Karpas-422 (cell line): ENCODE data around the gene ABCC12. TPM values are rescaled to one million over a fixed set of nuclear protein-coding genes. Genes with fewer than 3 reads are reported as not detected.

Experiments used
- DNase-seq: peaks from one replicate; pipeline ENCODE4 v3.0.0-alpha.2; 2015
- H2AFZ ChIP-seq: fragments of 200-600 bp; sonication (generic); 2 replicates; pipeline ENCODE4 v1.6.1; 2014; ENCODE audit warnings: antibody characterized with exemption, low read length, mixed read lengths
- H3K27ac ChIP-seq: fragments of 200-600 bp; sonication (generic); 2 replicates; pipeline ENCODE4 v1.5.1; 2014; ENCODE audit warnings: mild to moderate bottlenecking, low read length, moderate library complexity
- H3K27me3 ChIP-seq: fragments of 200-600 bp; sonication (generic); 2 replicates; pipeline ENCODE4 v1.6.1; 2014; ENCODE audit warnings: low read length, mixed read lengths
- H3K36me3 ChIP-seq: fragments of 200-600 bp; sonication (generic); 2 replicates; pipeline ENCODE4 v1.6.1; 2014; ENCODE audit warnings: low read length, mixed read lengths; ENCODE audit not compliant: insufficient read depth
- H3K4me1 ChIP-seq: fragments of 200-600 bp; sonication (generic); 2 replicates; pipeline ENCODE4 v1.6.1; 2014; ENCODE audit warnings: mild to moderate bottlenecking, low read length, mixed read lengths
- H3K4me2 ChIP-seq: fragments of 200-600 bp; sonication (generic); 2 replicates; pipeline ENCODE4 v1.6.1; 2014; ENCODE audit warnings: low read length, low read depth, mild to moderate bottlenecking; ENCODE audit not compliant: poor library complexity, severe bottlenecking
- H3K4me3 ChIP-seq: fragments of 200-600 bp; sonication (generic); 2 replicates; pipeline ENCODE4 v1.5.1; 2014; ENCODE audit warnings: mild to moderate bottlenecking, antibody characterized with exemption, low read length, mixed read lengths
- H3K79me2 ChIP-seq: fragments of 200-600 bp; sonication (generic); 2 replicates; pipeline ENCODE4 v1.6.1; 2014; ENCODE audit warnings: mild to moderate bottlenecking, low read length, mixed read lengths
- H3K9ac ChIP-seq: fragments of 200-600 bp; sonication (generic); 2 replicates; pipeline ENCODE4 v1.6.0; 2014; ENCODE audit warnings: low read length
- H3K9me2 ChIP-seq: fragments of 200-600 bp; sonication (generic), shearing (Covaris generic); replicated peaks from 2 replicates; pipeline ENCODE4 v1.6.0; 2014; ENCODE audit warnings: mild to moderate bottlenecking, low read length, moderate library complexity; ENCODE audit not compliant: insufficient read depth
- H3K9me3 ChIP-seq: fragments of 300-700, 200-600 bp; sonication (generic); 2 replicates; pipeline ENCODE4 v1.6.1; 2014; ENCODE audit warnings: low read length, mixed read lengths
- H4K20me1 ChIP-seq: fragments of 200-600 bp; sonication (generic); 2 replicates; pipeline ENCODE4 v1.6.1; 2014; ENCODE audit warnings: mild to moderate bottlenecking, antibody characterized with exemption, low read length, low read depth; ENCODE audit not compliant: insufficient read depth
- total RNA-seq: library from RNA; depleted of rRNA; stranded (reverse); fragments of >200 nt; shearing (Covaris generic); gene quantifications from 2 replicates; pipeline ENCODE4 v1.2.3, GENCODE V29; 2014; ENCODE audit warnings: low replicate concordance; rRNA removed

ABCC12 gene
- 0.04 and 0.86 TPM in 2 replicates for total RNA-seq

DNA sequence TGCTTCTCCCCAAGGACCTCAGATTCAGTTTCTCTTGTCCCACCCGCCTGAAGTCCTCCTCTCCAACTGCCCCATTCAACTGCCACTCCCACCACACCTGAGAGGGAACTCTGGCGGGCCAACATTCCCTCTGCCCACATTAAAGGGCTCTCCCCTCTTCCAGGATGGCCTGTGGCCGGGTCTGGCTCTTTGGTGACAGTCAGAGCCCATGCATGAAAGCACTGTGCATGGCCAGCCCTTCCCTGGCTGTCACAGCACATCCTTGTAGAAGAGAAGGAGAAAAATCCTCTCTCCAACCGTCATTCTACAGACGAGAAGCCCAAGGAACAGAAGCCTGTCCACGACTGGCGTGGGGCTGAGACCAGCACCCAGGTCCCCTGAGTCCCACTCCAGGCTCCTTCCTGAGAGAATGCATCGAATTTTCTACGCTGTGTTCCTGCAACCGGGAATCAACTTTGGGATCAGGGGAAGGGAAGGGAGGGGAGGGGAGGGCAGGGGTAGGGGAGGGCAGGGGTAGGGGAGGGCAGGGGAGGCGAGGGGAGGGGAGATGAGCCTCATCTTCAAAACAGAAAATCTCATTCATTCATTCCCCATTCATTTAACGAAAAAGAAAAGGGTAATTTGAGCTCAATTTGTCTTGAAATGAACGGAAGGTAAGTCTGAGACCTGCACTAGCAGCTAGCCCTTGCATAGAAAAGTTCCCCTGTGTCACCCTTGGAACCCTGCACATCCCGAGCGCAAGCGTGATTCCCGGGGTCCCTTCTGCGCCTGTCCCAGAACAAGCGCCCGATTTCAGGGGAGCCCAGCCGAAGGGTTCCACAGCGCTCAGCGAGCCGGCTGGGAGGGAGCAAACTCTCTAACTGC lies at the start of gene ABCC12:
TSS of gene ABCC12 (minus strand) at position 68 of the 864 bp plus-strand sequence. CDS start 9,569 bp downstream, outside the sequence.
- Histone ChIP-seq H3K27me3 (no peaks in the 10 kb centered on the region), H2AFZ (peak within 1 kb of the TSS; percentile 34; the same call in 1 of the 2 replicates), H4K20me1 (no peaks in the 10 kb centered on the region), H3K27ac (no peak within 1 kb of the TSS), H3K4me3 (peak within 1 kb of the TSS; percentile 25; the same call in 1 of the 2 replicates), H3K9me2 (no peaks in the 10 kb centered on the region), H3K4me2 (peak within 1 kb of the TSS; percentile 53), H3K79me2 (no peaks in the 10 kb centered on the region), H3K36me3 (no peaks in the 10 kb centered on the region), H3K9me3 (no peaks in the 10 kb centered on the region), H3K9ac (no peak within 1 kb of the TSS; the same call in 1 of the 2 replicates), H3K4me1 (peaks cover 36% of the 10 kb centered on the region)
- no peak for DNase-seq

DNA sequence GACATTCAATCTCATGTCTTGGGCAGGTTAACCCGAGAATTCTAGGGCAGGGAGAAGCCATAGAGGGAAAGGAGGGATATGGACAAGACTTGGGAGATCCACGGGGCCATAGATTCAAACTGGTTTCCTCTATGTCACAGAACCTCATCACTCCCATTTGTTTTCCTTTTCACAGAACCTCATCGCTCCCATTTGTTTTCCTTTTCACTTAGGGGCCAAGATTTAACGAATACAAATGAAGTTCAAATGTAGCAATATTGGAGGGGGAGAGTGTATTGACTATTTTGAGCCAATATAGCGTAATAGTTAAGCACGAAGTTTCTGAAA lies 49.0 kb upstream of the ABCC12 start:
- Histone ChIP-seq H3K36me3 (no peaks in the 10 kb centered on the region), H4K20me1 (no peaks in the 10 kb centered on the region), H3K4me1 (peaks cover 4% of the 10 kb centered on the region; the same call in 1 of the 2 replicates), H3K4me3 (no peak overlapping the region), H3K27me3 (no peaks in the 10 kb centered on the region), H3K9me3 (no peaks in the 10 kb centered on the region), H3K27ac (no peak overlapping the region), H3K79me2 (no peaks in the 10 kb centered on the region), H2AFZ (no peak overlapping the region), H3K9me2 (no peaks in the 10 kb centered on the region), H3K4me2 (no peak overlapping the region), H3K9ac (no peak overlapping the region)
- no peak for DNase-seq

DNA sequence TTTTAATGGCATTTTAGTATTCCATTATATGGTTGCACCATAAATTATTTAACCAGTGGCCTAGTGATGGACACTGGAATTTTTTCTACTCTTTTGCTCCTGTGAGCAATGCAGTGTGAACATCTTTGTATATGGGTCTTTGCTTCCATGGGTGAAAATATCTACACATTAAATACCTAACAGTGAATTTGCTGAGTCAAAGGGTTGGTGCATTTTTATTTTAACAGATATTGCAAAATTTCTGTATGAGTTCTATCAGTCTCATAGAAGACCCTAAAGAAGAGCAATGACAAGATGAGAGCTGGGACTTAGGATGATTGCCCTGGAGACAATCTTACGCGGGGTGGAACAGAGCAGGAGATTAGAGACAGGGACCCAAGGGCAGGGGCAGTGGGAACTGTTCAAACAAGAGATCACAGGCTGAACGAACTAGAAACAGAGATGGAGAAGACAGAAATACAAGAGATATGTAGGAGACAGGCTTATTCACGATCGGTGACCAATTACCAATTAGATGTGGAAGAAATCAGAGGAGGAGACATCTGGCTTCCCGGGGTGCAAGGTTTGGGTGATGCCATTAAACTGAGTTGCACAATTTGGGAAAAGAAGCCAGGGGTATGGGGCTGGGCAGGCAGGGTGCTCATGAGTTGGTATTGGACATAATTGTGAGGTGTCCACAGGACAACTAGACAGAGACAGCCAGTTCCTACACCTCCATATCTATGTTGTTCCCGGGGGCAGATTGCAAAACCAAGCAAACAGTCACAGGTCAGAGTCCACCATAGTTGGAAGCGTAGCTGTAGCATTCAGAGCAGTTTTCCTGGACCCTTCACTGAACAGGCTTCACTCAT lies 48.4 kb upstream of the ABCC12 start:
- Histone ChIP-seq H3K9me2 (no peaks in the 10 kb centered on the region), H2AFZ (no peak overlapping the region)
- DNase-seq: no peak

DNA sequence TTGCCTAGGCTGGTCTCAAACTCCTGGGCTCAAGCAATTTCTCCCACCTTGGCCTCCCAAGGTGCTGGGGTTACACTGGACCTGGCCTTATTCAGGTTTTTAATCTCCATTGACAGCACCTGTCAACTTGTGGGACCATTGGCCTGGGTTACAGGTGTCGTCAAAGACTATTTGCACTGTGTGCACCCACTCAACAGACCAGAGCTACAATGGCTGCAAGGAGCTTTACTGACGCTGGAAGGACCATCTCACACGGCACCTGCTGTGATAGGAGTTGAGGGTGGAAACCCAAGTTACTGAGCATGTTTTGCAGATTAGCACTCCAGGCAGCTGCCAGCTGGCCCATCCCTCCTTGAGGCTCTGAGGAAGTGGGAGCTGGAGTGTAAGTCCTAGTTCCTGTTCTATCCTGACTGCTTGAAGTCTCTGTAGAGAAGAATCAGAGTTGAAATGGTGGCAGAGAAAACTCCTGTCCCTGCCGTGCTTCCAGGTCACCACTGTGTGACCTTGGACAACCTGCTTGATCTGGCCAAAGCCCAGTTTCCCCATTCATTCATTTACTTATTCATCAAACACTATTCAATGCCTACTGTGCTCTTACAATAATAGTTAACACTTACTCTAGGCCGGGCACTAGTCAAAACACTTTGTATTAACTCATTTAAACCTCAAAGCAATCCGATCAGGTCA lies 45.9 kb upstream of the ABCC12 start:
- H3K36me3 ChIP-seq: no peaks in the 10 kb centered on the region
- DNase-seq: no peak
- no peak overlapping the region for H3K4me2 ChIP-seq
- no peaks in the 10 kb centered on the region for H3K79me2 ChIP-seq
- no peak overlapping the region for H2AFZ ChIP-seq
- no peak overlapping the region for H3K27ac ChIP-seq
- no peak overlapping the region for H3K4me3 ChIP-seq
- H3K27me3 ChIP-seq: no peaks in the 10 kb centered on the region
- peaks cover 3% of the 10 kb centered on the region; the same call in 1 of the 2 replicates for H3K4me1 ChIP-seq
- H3K9me2 ChIP-seq: no peaks in the 10 kb centered on the region
- H4K20me1 ChIP-seq: no peaks in the 10 kb centered on the region
- H3K9me3 ChIP-seq: no peaks in the 10 kb centered on the region
- no peak overlapping the region for H3K9ac ChIP-seq

More for the DNA sequence above, 48.4 kb upstream of the ABCC12 start:
- Histone ChIP-seq H3K27me3 (no peaks in the 10 kb centered on the region), H3K9me3 (no peaks in the 10 kb centered on the region), H3K4me1 (peaks cover 4% of the 10 kb centered on the region; the same call in 1 of the 2 replicates), H4K20me1 (no peaks in the 10 kb centered on the region), H3K4me3 (no peak overlapping the region), H3K36me3 (no peaks in the 10 kb centered on the region), H3K79me2 (no peaks in the 10 kb centered on the region), H3K27ac (no peak overlapping the region), H3K4me2 (no peak overlapping the region), H3K9ac (no peak overlapping the region)

DNA sequence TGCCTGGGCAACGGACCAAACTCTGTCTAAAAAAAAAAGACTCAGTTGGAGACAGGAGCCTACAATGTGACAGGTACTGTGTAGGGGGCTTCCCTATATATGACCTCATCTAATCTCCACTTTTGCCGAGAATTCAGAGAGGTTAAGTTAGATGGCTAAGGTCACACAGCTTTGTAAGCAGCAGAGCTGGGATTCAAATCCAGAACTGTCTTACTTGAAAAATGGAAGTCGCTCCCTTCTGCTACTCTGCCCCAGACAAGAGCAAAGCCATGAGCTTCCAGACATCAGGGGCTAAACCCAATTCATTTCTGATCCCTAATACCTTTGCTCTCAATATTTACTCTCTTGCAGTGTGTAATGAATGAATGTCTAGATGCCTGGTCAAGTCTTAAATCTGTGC lies 41.5 kb upstream of the ABCC12 start:
- H2AFZ ChIP-seq: no peak overlapping the region
- no peak for DNase-seq
- no peaks in the 10 kb centered on the region for H3K27me3 ChIP-seq
- H3K9ac ChIP-seq: no peak overlapping the region
- no peaks in the 10 kb centered on the region for H3K79me2 ChIP-seq
- no peaks in the 10 kb centered on the region for H3K9me3 ChIP-seq
- no peaks in the 10 kb centered on the region for H3K4me1 ChIP-seq
- H4K20me1 ChIP-seq: no peaks in the 10 kb centered on the region
- H3K4me3 ChIP-seq: no peak overlapping the region
- H3K9me2 ChIP-seq: no peaks in the 10 kb centered on the region
- no peak overlapping the region for H3K27ac ChIP-seq
- no peaks in the 10 kb centered on the region for H3K36me3 ChIP-seq
- H3K4me2 ChIP-seq: no peak overlapping the region

DNA sequence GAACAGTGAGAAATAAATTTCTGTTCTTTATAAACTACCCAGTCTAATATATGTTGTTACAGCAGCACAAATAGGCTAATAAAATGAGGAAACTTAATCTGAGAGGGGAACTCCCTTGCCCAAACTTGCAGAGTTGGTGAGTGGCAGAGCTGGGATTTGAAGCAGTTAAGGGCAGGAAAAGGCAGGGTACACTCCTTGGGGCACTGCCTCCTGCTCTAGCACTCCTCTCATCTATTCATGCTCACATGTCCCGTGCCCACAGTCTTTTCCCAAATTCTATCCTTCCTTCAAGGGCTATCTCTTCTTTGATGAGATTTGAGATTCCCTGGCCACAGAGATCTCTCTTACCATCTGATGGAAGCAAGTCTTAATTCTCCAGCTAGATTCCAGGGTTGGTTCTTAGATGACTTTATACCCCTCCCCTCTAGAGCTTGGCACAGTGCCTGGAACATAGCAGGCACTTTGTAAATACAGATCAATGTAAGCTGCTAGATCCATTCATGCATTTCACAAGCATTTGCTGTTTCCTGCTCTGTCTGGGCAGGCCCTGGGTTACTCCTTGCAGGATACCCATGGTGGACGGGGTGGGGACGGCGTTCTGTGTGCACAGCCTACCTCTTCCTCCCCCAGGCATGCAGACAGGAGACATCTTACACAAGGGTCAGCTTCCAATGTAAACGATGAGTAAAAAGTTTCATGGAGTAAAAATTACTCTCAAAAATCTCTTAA lies 39.2 kb upstream of the ABCC12 start:
- H3K4me2 ChIP-seq: no peak overlapping the region

DNA sequence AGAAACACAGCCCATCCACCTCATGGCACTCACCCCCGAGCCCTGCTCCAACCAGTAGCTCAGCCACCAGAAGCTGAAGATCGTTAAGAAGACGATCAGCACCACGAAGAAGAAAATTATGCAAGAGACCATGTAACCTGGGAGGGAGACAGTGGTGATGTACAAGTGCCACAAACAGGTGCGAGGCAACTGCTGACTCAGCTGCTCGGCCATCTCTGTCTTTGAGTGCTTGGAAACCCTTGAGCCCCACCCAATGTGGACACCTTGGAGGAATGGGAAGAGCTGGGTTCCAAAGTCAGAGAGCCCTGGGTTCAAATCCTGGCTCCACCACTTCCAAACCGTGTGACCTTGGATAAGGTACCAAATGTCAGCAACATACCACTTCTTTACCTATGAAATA lies 38.1 kb upstream of the ABCC12 start:
- Histone ChIP-seq H2AFZ (no peak overlapping the region), H3K36me3 (no peaks in the 10 kb centered on the region), H3K4me2 (no peak overlapping the region), H3K4me1 (no peaks in the 10 kb centered on the region), H3K9me3 (no peaks in the 10 kb centered on the region), H4K20me1 (no peaks in the 10 kb centered on the region), H3K9ac (no peak overlapping the region), H3K4me3 (no peak overlapping the region), H3K79me2 (no peaks in the 10 kb centered on the region), H3K27me3 (no peaks in the 10 kb centered on the region), H3K9me2 (no peaks in the 10 kb centered on the region), H3K27ac (no peak overlapping the region)
- DNase-seq: no peak

More for the DNA sequence above, 39.2 kb upstream of the ABCC12 start:
- H3K27me3 ChIP-seq: no peaks in the 10 kb centered on the region
- no peak for DNase-seq
- H4K20me1 ChIP-seq: no peaks in the 10 kb centered on the region
- no peaks in the 10 kb centered on the region for H3K36me3 ChIP-seq
- H3K27ac ChIP-seq: no peak overlapping the region
- H3K4me3 ChIP-seq: no peak overlapping the region
- H3K9me2 ChIP-seq: no peaks in the 10 kb centered on the region
- H3K9me3 ChIP-seq: no peaks in the 10 kb centered on the region
- no peaks in the 10 kb centered on the region for H3K4me1 ChIP-seq
- H3K9ac ChIP-seq: no peak overlapping the region
- H2AFZ ChIP-seq: no peak overlapping the region
- no peaks in the 10 kb centered on the region for H3K79me2 ChIP-seq
